ENCODE results near the gene MTFR2.
"Not testable (repeated sequence)": the region's sequence is repeated elsewhere in the genome, so short reads cannot be mapped to it uniquely, and the experiment has no call there.

DNA sequence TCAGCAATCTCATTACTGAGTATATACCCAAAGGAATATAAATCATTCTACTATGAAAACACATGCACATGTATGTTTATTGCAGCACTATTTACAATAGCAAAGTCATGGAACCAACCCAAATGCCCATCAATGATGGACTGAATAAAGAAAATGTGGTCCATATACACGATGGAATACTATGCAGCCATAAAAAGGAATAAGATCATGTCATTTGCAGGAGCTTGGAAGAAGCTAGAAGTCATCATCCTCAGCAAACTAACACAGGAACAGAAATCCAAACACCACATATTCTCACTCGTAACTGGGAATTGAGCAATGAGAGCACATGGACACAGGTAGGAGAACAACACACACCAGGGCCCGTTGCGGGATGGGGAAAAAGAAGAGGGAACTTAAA lies 25.1 kb downstream of the MTFR2 start:
- TF ChIP-seq, protein P1, sequence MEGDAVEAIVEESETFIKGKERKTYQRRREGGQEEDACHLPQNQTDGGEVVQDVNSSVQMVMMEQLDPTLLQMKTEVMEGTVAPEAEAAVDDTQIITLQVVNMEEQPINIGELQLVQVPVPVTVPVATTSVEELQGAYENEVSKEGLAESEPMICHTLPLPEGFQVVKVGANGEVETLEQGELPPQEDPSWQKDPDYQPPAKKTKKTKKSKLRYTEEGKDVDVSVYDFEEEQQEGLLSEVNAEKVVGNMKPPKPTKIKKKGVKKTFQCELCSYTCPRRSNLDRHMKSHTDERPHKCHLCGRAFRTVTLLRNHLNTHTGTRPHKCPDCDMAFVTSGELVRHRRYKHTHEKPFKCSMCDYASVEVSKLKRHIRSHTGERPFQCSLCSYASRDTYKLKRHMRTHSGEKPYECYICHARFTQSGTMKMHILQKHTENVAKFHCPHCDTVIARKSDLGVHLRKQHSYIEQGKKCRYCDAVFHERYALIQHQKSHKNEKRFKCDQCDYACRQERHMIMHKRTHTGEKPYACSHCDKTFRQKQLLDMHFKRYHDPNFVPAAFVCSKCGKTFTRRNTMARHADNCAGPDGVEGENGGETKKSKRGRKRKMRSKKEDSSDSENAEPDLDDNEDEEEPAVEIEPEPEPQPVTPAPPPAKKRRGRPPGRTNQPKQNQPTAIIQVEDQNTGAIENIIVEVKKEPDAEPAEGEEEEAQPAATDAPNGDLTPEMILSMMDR (IDR thresholded peaks at IDR 0.05): not testable (repeated sequence)
- not testable (repeated sequence) for TF ChIP-seq POLR2AphosphoS5 (IDR thresholded peaks at IDR 0.05)

Measured in gastroesophageal sphincter (tissue), 3 donors.